Liver (tissue), 9 donors: Measurements from ENCODE around the gene GRAMD1A. TPM values are rescaled to one million over a fixed set of nuclear protein-coding genes. Genes with fewer than 3 reads are reported as not detected.

Experiments
- DNase-seq: peaks from one replicate; pipeline ENCODE4 v3.0.0-alpha.2; 2017; ENCODE audit warnings: low spot score
- H3K27ac ChIP-seq, 2 donors: one replicate each; pipeline ENCODE4 v1.7.0; 2013; ENCODE audit warnings: inconsistent platforms in 2 of 2, low read length in 2 of 2, control low read depth in 1 of 2, low read depth in 1 of 2, mild to moderate bottlenecking in 1 of 2
- H3K27me3 ChIP-seq, 4 donors: one replicate each; pipeline versions ENCODE4 v1.6.1 to v1.7.0; 2013; ENCODE audit warnings: low read length in 3 of 4, inconsistent platforms in 1 of 4, mild to moderate bottlenecking in 1 of 4, moderate library complexity in 1 of 4; ENCODE audit not compliant: control insufficient read depth in 4 of 4, insufficient read depth in 4 of 4
- H3K36me3 ChIP-seq, 4 donors: one replicate each; pipeline versions ENCODE4 v1.6.1 to v1.7.0; 2013; ENCODE audit warnings: low read length in 3 of 4, mild to moderate bottlenecking in 3 of 4, low read depth in 1 of 4, moderate library complexity in 1 of 4; ENCODE audit not compliant: control insufficient read depth in 4 of 4, insufficient read depth in 3 of 4
- H3K4me1 ChIP-seq, 4 donors: one replicate each; pipeline versions ENCODE4 v1.6.1 to v1.7.0; 2013; ENCODE audit warnings: low read length in 3 of 4, mild to moderate bottlenecking in 3 of 4, moderate library complexity in 1 of 4; ENCODE audit not compliant: control insufficient read depth in 4 of 4, insufficient read depth in 4 of 4
- H3K4me3 ChIP-seq, 3 donors: one replicate each; pipeline versions ENCODE4 v1.6.1 to v1.7.0; 2013; ENCODE audit warnings: low read length in 3 of 3, control low read depth in 1 of 3, low read depth in 1 of 3, mild to moderate bottlenecking in 1 of 3
- H3K9ac ChIP-seq, 2 donors: one replicate each; pipeline ENCODE4 v1.7.0; 2013; ENCODE audit warnings: low read length in 2 of 2, mild to moderate bottlenecking in 2 of 2, moderate library complexity in 2 of 2, control low read depth in 1 of 2, low read depth in 1 of 2
- H3K9me3 ChIP-seq, 4 donors: one replicate each; pipeline versions ENCODE4 v1.6.1 to v1.7.0; 2013; ENCODE audit warnings: low read length in 3 of 4; ENCODE audit not compliant: control insufficient read depth in 4 of 4
- EGR1 ChIP-seq, 2 donors: IDR thresholded peaks; 2 replicates each; pipeline ENCODE4 v1.6.1; 2016 to 2018; ENCODE audit warnings: antibody characterized with exemption in 2 of 2, low read depth in 2 of 2
- FOXA1 ChIP-seq: IDR thresholded peaks from 2 replicates; pipeline ENCODE4 v1.6.1; 2016; ENCODE audit warnings: antibody characterized with exemption
- HNF4A ChIP-seq, 2 donors: conservative IDR thresholded peaks; 2 replicates each; pipeline ENCODE4 v1.6.1; 2016; ENCODE audit warnings: antibody characterized with exemption in 2 of 2, mild to moderate bottlenecking in 2 of 2
- JUND ChIP-seq, 2 donors: IDR thresholded peaks; 2 replicates each; pipeline ENCODE4 v1.6.1; 2016; ENCODE audit warnings: antibody characterized with exemption in 2 of 2
- NR2F2 ChIP-seq: IDR thresholded peaks from 2 replicates; pipeline ENCODE4 v1.6.1; 2016; ENCODE audit warnings: antibody characterized with exemption
- RAD21 ChIP-seq, 2 donors: IDR thresholded peaks; 2 replicates each; pipeline ENCODE4 v1.6.1; 2016; ENCODE audit warnings: antibody characterized with exemption in 2 of 2, mild to moderate bottlenecking in 2 of 2
- RXRA ChIP-seq, 2 donors: IDR thresholded peaks; 2 replicates each; pipeline ENCODE4 v1.6.1; 2017 to 2018; ENCODE audit warnings: antibody characterized with exemption in 2 of 2, mild to moderate bottlenecking in 1 of 2
- TAF1 ChIP-seq: conservative IDR thresholded peaks from 2 replicates; pipeline ENCODE4 v1.6.1; 2016; ENCODE audit warnings: antibody characterized with exemption, mild to moderate bottlenecking
- YY1 ChIP-seq: IDR thresholded peaks from 2 replicates; pipeline ENCODE4 v1.6.1; 2016; ENCODE audit warnings: antibody characterized with exemption, mild to moderate bottlenecking
- WGBS: extraction: QIAGEN DNeasy Blood & Tissue Kit; methylation state at CpG from one replicate; pipeline ENCODE4 v1.1.7; 2013; 5-methylcytosine and 5-hydroxymethylcytosine counted together
- polyA plus RNA-seq, 2 donors: library from polyadenylated mRNA; stranded (reverse) in 1 of 2; unstranded in 1 of 2; fragments of 200-250 nt in 1 of 2; fragments of >200 nt in 1 of 2; fragmentation: Nextera tagmentation in 1 of 2; extraction: Ambion mirVana in 1 of 2; gene quantifications; one replicate each; pipeline versions ENCODE4 v1.2.1 to v1.2.3, GENCODE V29; 2013 to 2015
- total RNA-seq, 2 donors: library from RNA; depleted of rRNA; stranded (reverse); fragments of >200 nt; gene quantifications; one replicate each; pipeline ENCODE4 v1.2.3, GENCODE V29; 2014
- TF ChIP-seq, protein P1 (sequence below): IDR thresholded peaks from 2 replicates; pipeline ENCODE4 v1.6.1; 2016; ENCODE audit warnings: antibody characterized with exemption
- TF ChIP-seq, protein P2 (sequence below): IDR thresholded peaks from 2 replicates; pipeline ENCODE4 v1.6.1; 2016; ENCODE audit warnings: antibody characterized with exemption
- TF ChIP-seq, protein P3 (sequence below): fragments of 150-350 bp; IDR thresholded peaks from 2 replicates; pipeline ENCODE4 v1.5.1; 2017; ENCODE audit warnings: improper control_type of control experiment, low read depth, low read length; ENCODE audit not compliant: missing input control
- TF ChIP-seq, protein P4 (sequence below): IDR thresholded peaks from 2 replicates; pipeline ENCODE4 v1.6.1; 2016; ENCODE audit warnings: antibody characterized with exemption, mild to moderate bottlenecking
- donor health status: healthy.
- donor health status: healthy.
- donor health status: healthy.
- donor health status: healthy.
- donor health status: healthy.

Gene GRAMD1A
- total and polyA plus RNA-seq, 4 donors, result 8.6 to 14.1 (median 11.2) TPM

DNA sequence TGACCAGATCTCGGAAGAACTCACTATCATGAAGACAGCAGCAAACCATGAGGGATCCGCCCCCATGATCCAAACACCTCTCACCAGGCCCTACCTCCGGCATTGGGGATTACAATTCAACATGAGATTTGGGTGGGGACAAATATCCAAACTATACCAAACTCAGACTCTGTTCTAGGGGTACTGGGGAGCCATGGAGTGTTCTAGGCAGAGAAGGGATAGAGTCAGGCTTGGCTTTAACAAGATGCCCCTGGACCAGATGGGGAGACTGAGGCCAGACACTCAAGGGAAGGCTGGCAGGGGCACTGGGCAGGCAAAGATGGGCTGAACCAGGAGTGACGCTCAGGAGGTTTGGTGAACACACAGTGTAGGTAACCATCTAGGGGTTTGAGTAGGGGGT lies 18.3 kb downstream of the GRAMD1A start:
- DNase-seq, result no peak
- WGBS, result 96% methylated on average over 4 of the region's 4 CpGs
- H3K4me3 ChIP-seq, result no peak overlapping the region
- H3K27ac ChIP-seq, result no peak overlapping the region
- H3K27me3 ChIP-seq, result no peaks in the 10 kb centered on the region
- no peak for TF ChIP-seq YY1
- TF ChIP-seq, protein P1, sequence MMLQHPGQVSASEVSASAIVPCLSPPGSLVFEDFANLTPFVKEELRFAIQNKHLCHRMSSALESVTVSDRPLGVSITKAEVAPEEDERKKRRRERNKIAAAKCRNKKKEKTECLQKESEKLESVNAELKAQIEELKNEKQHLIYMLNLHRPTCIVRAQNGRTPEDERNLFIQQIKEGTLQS, result no peak
- TF ChIP-seq, protein P2, sequence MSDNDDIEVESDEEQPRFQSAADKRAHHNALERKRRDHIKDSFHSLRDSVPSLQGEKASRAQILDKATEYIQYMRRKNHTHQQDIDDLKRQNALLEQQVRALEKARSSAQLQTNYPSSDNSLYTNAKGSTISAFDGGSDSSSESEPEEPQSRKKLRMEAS, result no peak
- TF ChIP-seq NR2F2, result no peak
- TF ChIP-seq RAD21 (IDR thresholded peaks at IDR 0.05), result no peak
- TF ChIP-seq FOXA1, result no peak
- TF ChIP-seq, protein P3, sequence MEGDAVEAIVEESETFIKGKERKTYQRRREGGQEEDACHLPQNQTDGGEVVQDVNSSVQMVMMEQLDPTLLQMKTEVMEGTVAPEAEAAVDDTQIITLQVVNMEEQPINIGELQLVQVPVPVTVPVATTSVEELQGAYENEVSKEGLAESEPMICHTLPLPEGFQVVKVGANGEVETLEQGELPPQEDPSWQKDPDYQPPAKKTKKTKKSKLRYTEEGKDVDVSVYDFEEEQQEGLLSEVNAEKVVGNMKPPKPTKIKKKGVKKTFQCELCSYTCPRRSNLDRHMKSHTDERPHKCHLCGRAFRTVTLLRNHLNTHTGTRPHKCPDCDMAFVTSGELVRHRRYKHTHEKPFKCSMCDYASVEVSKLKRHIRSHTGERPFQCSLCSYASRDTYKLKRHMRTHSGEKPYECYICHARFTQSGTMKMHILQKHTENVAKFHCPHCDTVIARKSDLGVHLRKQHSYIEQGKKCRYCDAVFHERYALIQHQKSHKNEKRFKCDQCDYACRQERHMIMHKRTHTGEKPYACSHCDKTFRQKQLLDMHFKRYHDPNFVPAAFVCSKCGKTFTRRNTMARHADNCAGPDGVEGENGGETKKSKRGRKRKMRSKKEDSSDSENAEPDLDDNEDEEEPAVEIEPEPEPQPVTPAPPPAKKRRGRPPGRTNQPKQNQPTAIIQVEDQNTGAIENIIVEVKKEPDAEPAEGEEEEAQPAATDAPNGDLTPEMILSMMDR, result no peak
- TF ChIP-seq TAF1, result no peak
- no peak for TF ChIP-seq JUND (IDR thresholded peaks at IDR 0.05)
- no peak for TF ChIP-seq EGR1 (IDR thresholded peaks at IDR 0.05; ENCODE audit: low read depth in 2 of 2)
- H3K9me3 ChIP-seq, result no peaks in the 10 kb centered on the region
- H3K9ac ChIP-seq, result no peak overlapping the region
- H3K36me3 ChIP-seq, result peaks cover 2 to 31% (median 7%) of the 10 kb centered on the region in 4 donors
- H3K4me1 ChIP-seq, result peaks cover 0 to 7% (median 4%) of the 10 kb centered on the region in 4 donors

DNA sequence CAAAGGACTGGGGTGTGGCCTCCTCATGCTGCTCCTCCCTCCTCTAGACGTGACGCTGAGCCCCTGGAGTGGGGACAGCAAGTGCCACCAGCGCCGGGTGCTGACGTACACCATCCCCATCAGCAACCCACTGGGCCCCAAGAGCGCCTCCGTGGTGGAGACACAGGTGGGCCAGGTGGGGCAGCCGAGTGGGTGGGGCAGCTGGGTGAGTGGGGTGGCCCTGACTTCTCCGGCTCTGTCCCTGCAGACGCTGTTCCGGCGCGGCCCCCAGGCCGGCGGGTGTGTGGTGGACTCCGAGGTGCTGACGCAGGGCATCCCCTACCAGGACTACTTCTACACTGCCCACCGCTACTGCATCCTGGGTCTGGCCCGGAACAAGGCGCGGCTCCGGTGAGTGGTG lies 19.0 kb downstream of the GRAMD1A start:
- WGBS, result 97% methylated on average over 22 of the region's 22 CpGs
- Histone ChIP-seq H3K9ac (no peak overlapping the region), H3K4me3 (no peak overlapping the region), H3K4me1 (no peaks in the 10 kb centered on the region), H3K27me3 (no peaks in the 10 kb centered on the region), H3K27ac (no peak overlapping the region), H3K9me3 (no peaks in the 10 kb centered on the region), H3K36me3 (peaks cover 2 to 37% (median 7%) of the 10 kb centered on the region in 4 donors)
- DNase-seq, result no peak
- no peak for TF ChIP-seq JUND (IDR thresholded peaks at IDR 0.05)
- TF ChIP-seq, protein P1, result no peak
- no peak for TF ChIP-seq YY1
- no peak for TF ChIP-seq TAF1
- no peak for TF ChIP-seq RAD21 (IDR thresholded peaks at IDR 0.05)
- no peak for TF ChIP-seq EGR1 (IDR thresholded peaks at IDR 0.05; ENCODE audit: low read depth in 2 of 2)
- TF ChIP-seq, protein P4, sequence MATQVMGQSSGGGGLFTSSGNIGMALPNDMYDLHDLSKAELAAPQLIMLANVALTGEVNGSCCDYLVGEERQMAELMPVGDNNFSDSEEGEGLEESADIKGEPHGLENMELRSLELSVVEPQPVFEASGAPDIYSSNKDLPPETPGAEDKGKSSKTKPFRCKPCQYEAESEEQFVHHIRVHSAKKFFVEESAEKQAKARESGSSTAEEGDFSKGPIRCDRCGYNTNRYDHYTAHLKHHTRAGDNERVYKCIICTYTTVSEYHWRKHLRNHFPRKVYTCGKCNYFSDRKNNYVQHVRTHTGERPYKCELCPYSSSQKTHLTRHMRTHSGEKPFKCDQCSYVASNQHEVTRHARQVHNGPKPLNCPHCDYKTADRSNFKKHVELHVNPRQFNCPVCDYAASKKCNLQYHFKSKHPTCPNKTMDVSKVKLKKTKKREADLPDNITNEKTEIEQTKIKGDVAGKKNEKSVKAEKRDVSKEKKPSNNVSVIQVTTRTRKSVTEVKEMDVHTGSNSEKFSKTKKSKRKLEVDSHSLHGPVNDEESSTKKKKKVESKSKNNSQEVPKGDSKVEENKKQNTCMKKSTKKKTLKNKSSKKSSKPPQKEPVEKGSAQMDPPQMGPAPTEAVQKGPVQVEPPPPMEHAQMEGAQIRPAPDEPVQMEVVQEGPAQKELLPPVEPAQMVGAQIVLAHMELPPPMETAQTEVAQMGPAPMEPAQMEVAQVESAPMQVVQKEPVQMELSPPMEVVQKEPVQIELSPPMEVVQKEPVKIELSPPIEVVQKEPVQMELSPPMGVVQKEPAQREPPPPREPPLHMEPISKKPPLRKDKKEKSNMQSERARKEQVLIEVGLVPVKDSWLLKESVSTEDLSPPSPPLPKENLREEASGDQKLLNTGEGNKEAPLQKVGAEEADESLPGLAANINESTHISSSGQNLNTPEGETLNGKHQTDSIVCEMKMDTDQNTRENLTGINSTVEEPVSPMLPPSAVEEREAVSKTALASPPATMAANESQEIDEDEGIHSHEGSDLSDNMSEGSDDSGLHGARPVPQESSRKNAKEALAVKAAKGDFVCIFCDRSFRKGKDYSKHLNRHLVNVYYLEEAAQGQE, result no peak
- no peak for TF ChIP-seq HNF4A (conservative IDR thresholded peaks at IDR 0.05)
- TF ChIP-seq RXRA (IDR thresholded peaks at IDR 0.05), result no peak
- TF ChIP-seq, protein P2, result no peak
